HG02610 (cell line): ENCODE measurements around the gene CGB2.
"Not testable (repeated sequence)": the region's sequence is repeated elsewhere in the genome, so short reads cannot be mapped to it uniquely, and the experiment has no call there.

Experiments
- ATAC-seq: cut with Tn5 transposase; IDR thresholded peaks from one replicate; pipeline ENCODE4 v1.9.1; 2021; ENCODE audit warnings: mild to moderate bottlenecking, moderate library complexity; ENCODE audit not compliant: unreplicated experiment

The CGB2 gene

GRCh38 chr19:49009828-49010227 is 21.9 kb upstream of the CGB2 start:
- no peak for ATAC-seq

GRCh38 chr19:49010453-49010852 is 21.2 kb upstream of the CGB2 start:
- ATAC-seq = no peak

GRCh38 chr19:49011194-49011593 is 20.5 kb upstream of the CGB2 start:
- no peak for ATAC-seq

- no peak for ATAC-seq
These were observed 17.4 kb upstream of the CGB2 start for GRCh38 chr19:49014123-49014869.

- ATAC-seq = no peak
These were observed 16.8 kb upstream of the CGB2 start for GRCh38 chr19:49014870-49015255.

- no peak for ATAC-seq
These were observed 15.4 kb upstream of the CGB2 start for GRCh38 chr19:49016067-49016839.

- no peak for ATAC-seq
These were observed 14.5 kb upstream of the CGB2 start, which contains the start of gene LHB for GRCh38 chr19:49017041-49017665. Gene LHB (minus strand): TSS chr19:49017091. CDS start chr19:49017081, 10 bp downstream.

- no peak for ATAC-seq
These were observed 13.9 kb upstream of the CGB2 start for GRCh38 chr19:49017666-49018351.

GRCh38 chr19:49018388-49019241 is 13.1 kb upstream of the CGB2 start:
- not testable (repeated sequence) for ATAC-seq

- no peak for ATAC-seq
These were observed 12.3 kb upstream of the CGB2 start for GRCh38 chr19:49019242-49019932.

GRCh38 chr19:49020342-49020741 is 11.3 kb upstream of the CGB2 start:
- ATAC-seq = no peak

- ATAC-seq = no peak
These were observed 10.5 kb upstream of the CGB2 start for GRCh38 chr19:49020931-49021895.

GRCh38 chr19:49022116-49022515 is 9.6 kb upstream of the CGB2 start:
- no peak for ATAC-seq

- not testable (repeated sequence) for ATAC-seq
These were observed 7.5 kb upstream of the CGB2 start, which contains the start of gene CGB3 for GRCh38 chr19:49024233-49024632. Gene CGB3 (minus strand): TSS chr19:49024333. CDS start chr19:49023971, 362 bp downstream.

GRCh38 chr19:49025088-49025487 is 6.6 kb upstream of the CGB2 start:
- ATAC-seq = not testable (repeated sequence)

- ATAC-seq = not testable (repeated sequence)
These were observed 6.1 kb upstream of the CGB2 start for GRCh38 chr19:49025599-49025998.

GRCh38 chr19:49028686-49029085 is 3.0 kb upstream of the CGB2 start:
- not testable (repeated sequence) for ATAC-seq

GRCh38 chr19:49029749-49030148 is 1.9 kb upstream of the CGB2 start:
- ATAC-seq = not testable (repeated sequence)
